Bronchial epithelial cell (primary cell): ENCODE results near the gene POLR3H. TPM values are rescaled to one million over a fixed set of nuclear protein-coding genes. Genes with fewer than 3 reads are reported as not detected.

Experiments
- DNase-seq: peaks from one replicate; pipeline ENCODE4 v3.0.0-alpha.2; 2010; ENCODE audit warnings: low read depth
- FAIRE-seq: peaks from 2 replicates; lab custom pipeline; 2011; peaks lifted over from hg19 to GRCh38; lab: Jason Lieb, UNC
- H3K27me3 ChIP-seq: 2 replicates; pipeline ENCODE4 v1.5.1; 2011; ENCODE audit warnings: low read length; ENCODE audit not compliant: control insufficient read depth, insufficient read depth
- H3K36me3 ChIP-seq: 2 replicates; pipeline ENCODE4 v1.5.1; 2011; ENCODE audit warnings: low read length; ENCODE audit not compliant: control insufficient read depth, insufficient read depth
- H3K4me3 ChIP-seq: 2 replicates; pipeline ENCODE4 v1.5.1; 2011; ENCODE audit warnings: mild to moderate bottlenecking, low read depth, low read length, control low read depth
- total RNA-seq: library from RNA; depleted of rRNA; stranded (reverse); fragments of >200 nt; gene quantifications from 2 replicates; pipeline ENCODE4 v1.2.1, GENCODE V29; 2014
- TF ChIP-seq, protein P1 (sequence below): IDR thresholded peaks from 2 replicates; pipeline ENCODE4 v1.5.1; 2011; ENCODE audit warnings: mild to moderate bottlenecking, moderate library complexity, low read length, control low read depth, inconsistent platforms; ENCODE audit not compliant: insufficient read depth, severe bottlenecking

POLR3H gene
- total RNA-seq, 1 donor from 2014 or later: 28.2 TPM

DNA sequence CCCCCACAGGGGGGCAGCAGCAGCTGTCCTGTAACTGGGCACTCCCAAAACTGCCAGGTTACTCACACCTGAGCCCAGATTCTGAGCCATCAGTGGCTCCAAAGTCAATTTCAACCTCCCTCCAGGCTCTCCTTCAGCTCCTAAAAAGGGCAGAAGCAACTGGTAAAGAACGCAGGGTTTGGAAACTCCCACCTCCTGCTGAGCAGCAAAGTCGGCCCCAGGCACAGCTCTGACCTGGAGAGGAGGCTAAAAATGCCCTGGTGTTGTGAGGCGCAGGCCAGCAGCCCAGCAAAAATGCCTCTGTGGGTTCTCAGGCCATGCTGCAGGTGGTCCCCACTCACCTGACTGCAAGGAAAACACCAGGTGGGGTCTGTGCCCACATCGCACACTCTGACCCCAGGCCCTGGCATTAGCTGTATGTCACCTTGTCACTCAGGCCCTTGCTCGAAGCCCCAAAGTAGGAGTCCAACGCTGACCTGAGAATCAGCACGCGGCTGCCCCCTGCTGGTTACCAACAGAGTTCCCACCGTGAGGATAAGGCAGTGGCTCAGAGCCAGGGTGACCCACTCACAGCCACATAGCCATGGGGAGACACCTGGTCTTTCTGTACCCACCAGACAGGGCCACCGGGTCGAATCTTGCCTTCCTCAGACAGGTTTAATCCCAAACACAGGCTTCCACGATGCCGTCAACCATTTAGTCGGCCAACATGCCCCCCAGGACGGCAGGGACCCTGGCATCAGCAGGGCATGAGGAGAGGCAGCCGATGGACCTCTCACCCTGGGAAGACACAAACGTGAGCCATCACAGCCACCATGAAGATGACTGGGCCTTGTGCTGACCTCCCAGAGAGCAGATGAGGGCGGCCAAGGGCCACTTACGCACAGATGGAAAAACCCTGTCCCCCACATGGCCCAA, 11.1 kb downstream of the POLR3H start:
- TF ChIP-seq, protein P1, sequence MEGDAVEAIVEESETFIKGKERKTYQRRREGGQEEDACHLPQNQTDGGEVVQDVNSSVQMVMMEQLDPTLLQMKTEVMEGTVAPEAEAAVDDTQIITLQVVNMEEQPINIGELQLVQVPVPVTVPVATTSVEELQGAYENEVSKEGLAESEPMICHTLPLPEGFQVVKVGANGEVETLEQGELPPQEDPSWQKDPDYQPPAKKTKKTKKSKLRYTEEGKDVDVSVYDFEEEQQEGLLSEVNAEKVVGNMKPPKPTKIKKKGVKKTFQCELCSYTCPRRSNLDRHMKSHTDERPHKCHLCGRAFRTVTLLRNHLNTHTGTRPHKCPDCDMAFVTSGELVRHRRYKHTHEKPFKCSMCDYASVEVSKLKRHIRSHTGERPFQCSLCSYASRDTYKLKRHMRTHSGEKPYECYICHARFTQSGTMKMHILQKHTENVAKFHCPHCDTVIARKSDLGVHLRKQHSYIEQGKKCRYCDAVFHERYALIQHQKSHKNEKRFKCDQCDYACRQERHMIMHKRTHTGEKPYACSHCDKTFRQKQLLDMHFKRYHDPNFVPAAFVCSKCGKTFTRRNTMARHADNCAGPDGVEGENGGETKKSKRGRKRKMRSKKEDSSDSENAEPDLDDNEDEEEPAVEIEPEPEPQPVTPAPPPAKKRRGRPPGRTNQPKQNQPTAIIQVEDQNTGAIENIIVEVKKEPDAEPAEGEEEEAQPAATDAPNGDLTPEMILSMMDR: peak; percentile 81
- H3K4me3 ChIP-seq: no peak overlapping the region
- DNase-seq: peak; percentile 34
- peaks cover 33% of the 10 kb centered on the region for H3K36me3 ChIP-seq
- FAIRE-seq: peak; percentile 36
- no peaks in the 10 kb centered on the region for H3K27me3 ChIP-seq

DNA sequence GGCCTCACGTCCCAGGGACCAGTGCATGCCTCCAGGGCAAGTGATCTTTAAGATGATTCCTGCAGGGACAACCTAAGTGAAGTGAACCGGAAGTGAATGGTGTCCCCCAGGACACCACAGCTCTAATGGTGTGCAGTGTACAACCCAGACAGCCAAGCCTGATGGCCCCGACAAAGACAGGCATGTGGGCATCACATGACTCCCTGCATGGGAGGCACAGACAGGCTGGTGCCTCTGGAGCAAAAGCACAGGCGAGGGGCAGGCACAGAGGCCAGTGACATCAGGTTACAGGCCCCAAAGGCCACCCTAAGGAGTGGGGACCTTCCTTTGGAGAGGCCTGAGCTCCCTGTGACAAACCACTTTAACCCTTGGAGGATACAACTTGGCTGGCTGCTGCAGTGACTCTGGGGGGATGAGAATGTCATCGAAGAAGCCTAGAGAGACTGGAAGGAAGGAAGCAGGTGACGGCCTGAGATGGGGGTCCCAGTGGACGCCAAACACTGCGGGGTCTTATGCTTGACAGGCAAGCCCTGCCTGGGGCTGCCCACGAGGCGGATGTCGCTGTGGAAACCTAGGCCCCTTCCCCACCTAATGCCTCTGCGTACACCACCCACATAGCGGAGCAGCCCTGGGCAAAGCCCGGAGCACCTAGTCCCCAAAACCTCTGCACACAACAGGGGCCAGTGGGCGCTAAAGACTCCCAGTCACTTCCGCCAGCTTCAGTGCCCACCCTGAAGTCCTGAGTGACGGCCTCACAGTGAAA, 12.4 kb downstream of the POLR3H start:
- TF ChIP-seq, protein P1: no peak
- peak; percentile 55 for FAIRE-seq
- Histone ChIP-seq H3K36me3 (peaks cover 43% of the 10 kb centered on the region), H3K4me3 (no peak overlapping the region), H3K27me3 (no peaks in the 10 kb centered on the region)
- no peak for DNase-seq

DNA sequence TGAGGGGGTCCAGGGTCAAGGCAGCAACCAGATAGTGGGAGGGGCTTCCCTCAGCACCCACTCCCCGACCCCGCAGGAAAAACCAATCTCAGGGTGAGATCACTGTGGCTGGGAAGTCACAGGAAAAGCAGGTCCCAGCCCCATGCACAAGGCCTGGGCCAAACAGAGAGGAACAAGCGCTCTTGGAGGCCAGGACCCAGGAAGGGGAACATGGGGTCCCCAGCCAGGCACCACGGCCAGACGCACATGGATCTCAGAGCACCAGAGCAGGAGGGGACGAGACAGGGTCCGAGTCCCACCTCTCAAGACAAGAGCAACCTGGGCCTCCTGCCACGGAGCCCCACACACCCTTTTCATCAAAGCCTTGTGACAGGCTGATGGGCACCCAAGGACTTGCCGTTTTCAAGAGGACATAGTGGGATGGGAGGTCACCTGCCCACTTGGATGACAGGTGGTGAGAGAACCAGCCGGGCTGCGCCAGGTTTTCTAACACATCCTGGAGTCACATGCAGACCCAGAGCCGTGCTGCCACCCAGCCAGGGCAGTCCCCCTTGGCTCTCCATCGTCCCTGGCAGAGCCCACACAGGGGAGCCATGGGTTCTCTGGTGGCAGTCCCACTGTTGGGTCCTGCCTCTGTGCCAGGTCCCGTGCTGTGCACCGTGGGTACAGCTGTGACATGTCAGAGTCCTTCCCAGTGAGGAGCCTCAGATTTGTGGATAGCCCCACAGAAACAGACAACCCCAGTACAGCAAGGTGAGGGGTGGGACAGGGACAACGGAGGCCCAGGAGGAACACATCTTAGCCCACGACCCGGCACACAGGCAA, 13.2 kb downstream of the POLR3H start:
- H3K36me3 ChIP-seq: peaks cover 48% of the 10 kb centered on the region

DNA sequence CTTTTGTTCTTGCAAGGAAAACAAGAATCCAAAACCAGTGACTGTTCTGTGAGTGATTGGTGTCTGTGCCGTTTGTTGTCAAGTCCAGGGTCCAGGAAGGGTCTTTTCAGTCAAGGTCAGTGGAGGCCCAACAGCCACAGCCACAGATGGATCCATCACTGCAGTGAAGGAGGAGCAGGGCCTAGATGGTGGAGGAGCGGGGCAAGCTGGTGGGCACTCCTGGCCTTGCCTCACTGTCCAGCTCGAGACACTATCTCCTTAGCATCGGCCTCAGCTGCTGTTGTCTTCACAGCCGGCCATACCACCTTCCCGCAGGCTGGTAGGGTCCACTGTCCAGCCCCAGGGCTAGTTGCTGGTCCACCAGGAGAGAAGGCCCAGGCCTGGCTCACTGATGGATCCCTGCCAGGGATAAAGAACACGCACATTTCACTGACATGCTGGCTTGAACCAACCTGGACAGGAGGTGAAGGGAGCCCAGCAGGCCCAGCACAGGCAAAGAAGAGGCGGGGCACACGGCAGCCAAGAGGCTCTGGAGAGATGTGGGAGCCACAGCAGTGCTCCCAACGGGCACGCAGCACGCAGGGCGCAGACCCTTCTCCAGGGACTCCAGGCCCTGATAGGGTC, 15.2 kb downstream of the POLR3H start:
- TF ChIP-seq, protein P1: no peak
- no peak overlapping the region for H3K4me3 ChIP-seq
- H3K27me3 ChIP-seq: no peaks in the 10 kb centered on the region
- FAIRE-seq (peak; percentile 40), DNase-seq (no peak)
- peaks cover 55% of the 10 kb centered on the region for H3K36me3 ChIP-seq

More for the DNA sequence above, 13.2 kb downstream of the POLR3H start:
- no peak for DNase-seq
- Histone ChIP-seq H3K4me3 (no peak overlapping the region), H3K27me3 (no peaks in the 10 kb centered on the region)
- no peak for FAIRE-seq
- TF ChIP-seq, protein P1: no peak

DNA sequence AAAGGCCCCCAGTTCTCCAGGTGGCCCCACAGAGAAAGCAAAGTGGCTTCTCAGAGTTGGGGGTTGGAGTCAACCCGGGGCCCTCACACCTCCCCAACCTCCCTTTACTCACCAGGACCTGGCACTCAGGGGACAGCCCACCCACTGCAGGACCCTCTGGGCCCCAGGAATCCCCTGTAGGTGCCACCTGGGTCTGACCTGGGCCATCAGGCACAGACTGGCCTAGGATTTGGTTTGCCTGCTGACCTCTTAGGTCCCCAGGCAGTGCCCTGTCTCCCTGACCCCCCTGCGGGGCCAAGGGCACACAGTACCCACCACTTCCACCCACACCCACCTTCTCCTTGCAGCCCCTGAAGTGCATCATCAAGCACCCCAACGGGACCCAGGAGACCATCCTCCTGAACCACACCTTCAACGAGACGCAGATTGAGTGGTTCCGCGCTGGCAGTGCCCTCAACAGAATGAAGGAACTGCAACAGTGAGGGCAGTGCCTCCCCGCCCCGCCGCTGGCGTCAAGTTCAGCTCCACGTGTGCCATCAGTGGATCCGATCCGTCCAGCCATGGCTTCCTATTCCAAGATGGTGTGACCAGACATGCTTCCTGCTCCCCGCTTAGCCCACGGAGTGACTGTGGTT, 16.0 kb downstream of the POLR3H start:
- FAIRE-seq: no peak
- H3K27me3 ChIP-seq: no peaks in the 10 kb centered on the region
- DNase-seq: no peak
- H3K36me3 ChIP-seq: peaks cover 58% of the 10 kb centered on the region
- TF ChIP-seq, protein P1: no peak
- H3K4me3 ChIP-seq: no peak overlapping the region
